K562 (cell line): ENCODE results near the gene PTPN1. TPM values are rescaled to one million over a fixed set of nuclear protein-coding genes. Genes with fewer than 3 reads are reported as not detected.
A peak's percentile ranks its signal among the peaks of the same experiment; 100 is the strongest.

Experiments used
- ATAC-seq: fragments of 200-7000 bp; cut with Tn5 transposase; 3 replicates; pipeline ENCODE4 v1.9.1; 2020; ENCODE audit warnings: moderate library complexity
- BruUV-seq: library from RNA; stranded (reverse); fragments of 400-500 nt; replicated peaks from 2 replicates; lab custom pipeline; 2021; lab: Mats Ljungman, UMichigan
- CTCF ChIA-PET: fragments of 300-600 bp; formaldehyde crosslinking; extraction: SDS; loops from one replicate; lab custom pipeline; 2021; ENCODE audit warnings: low intra/inter-chr PET ratio; lab: Yijun Ruan, JAX
- POLR2A ChIA-PET: fragments of 300-600, 350-650 bp; sonication (Branson Sonifier 250); formaldehyde crosslinking; extraction: SDS; loops from one replicate; lab custom pipeline; 2021; ENCODE audit warnings: antibody characterized with exemption, inconsistent platforms; lab: Yijun Ruan, JAX
- DNase-seq, 4 experiments: peaks; one replicate each; pipeline versions ENCODE4 v3.0.0 to v3.0.0-alpha.2; 2011 to 2018; ENCODE audit warnings: low spot score in 3 of 4, mixed read lengths in 3 of 4; ENCODE audit errors: extremely low read depth in 1 of 4
- FAIRE-seq: peaks from 2 replicates; lab custom pipeline; 2011; peaks lifted over from hg19 to GRCh38; lab: Jason Lieb, UNC
- H2AFZ ChIP-seq: 2 replicates; pipeline ENCODE4 v1.6.0; 2011; ENCODE audit warnings: low read depth, low read length, control low read depth, inconsistent platforms
- H3K27ac ChIP-seq: fragments of 200-600 bp; 3 replicates; pipeline ENCODE4 v1.8.0; 2011; ENCODE audit warnings: low read depth, mild to moderate bottlenecking, control low read depth, inconsistent platforms, low read length, moderate library complexity, mixed read lengths; ENCODE audit errors: extremely low read depth
- H3K27me3 ChIP-seq, 2 experiments: fragments of 300-600 bp in 1 of 2; 2 replicates in 1 of 2; 3 replicates in 1 of 2; pipeline versions ENCODE4 v1.6.0 to v1.8.0; 2011; ENCODE audit warnings: inconsistent platforms in 2 of 2, low read length in 2 of 2, mild to moderate bottlenecking in 1 of 2, mixed read lengths in 1 of 2, moderate library complexity in 1 of 2; ENCODE audit not compliant: control insufficient read depth in 2 of 2, insufficient read depth in 2 of 2
- H3K36me3 ChIP-seq: fragments of 300-600 bp; 3 replicates; pipeline ENCODE4 v1.8.0; 2011; ENCODE audit warnings: mild to moderate bottlenecking, low read length, inconsistent platforms; ENCODE audit not compliant: control insufficient read depth, insufficient read depth
- H3K4me1 ChIP-seq, 2 experiments: fragments of 200-600 bp in 1 of 2; replicated peaks in 1 of 2; 2 replicates in 1 of 2; 3 replicates in 1 of 2; pipeline versions ENCODE4 v1.5.1 to v1.8.0; 2011; ENCODE audit warnings: inconsistent platforms in 2 of 2, low read length in 2 of 2, mild to moderate bottlenecking in 1 of 2, mixed read lengths in 1 of 2, moderate library complexity in 1 of 2; ENCODE audit not compliant: control insufficient read depth in 2 of 2, insufficient read depth in 2 of 2
- H3K4me2 ChIP-seq: 2 replicates; pipeline ENCODE4 v1.6.1; 2011; ENCODE audit warnings: low read length, control low read depth, inconsistent platforms, mixed read lengths; ENCODE audit not compliant: insufficient read depth
- H3K4me3 ChIP-seq: fragments of 200-600 bp; sonication (generic), shearing (Covaris generic); 2 replicates; pipeline ENCODE4 v1.5.1; 2016; ENCODE audit warnings: control low read depth, inconsistent platforms
- H3K79me2 ChIP-seq: fragments of 200-600 bp; 3 replicates; pipeline ENCODE4 v1.8.0; 2011; ENCODE audit warnings: low read length, inconsistent platforms; ENCODE audit not compliant: control insufficient read depth, insufficient read depth
- H3K9ac ChIP-seq, 2 experiments: 2 replicates each; pipeline versions ENCODE4 v1.6.0 to v1.6.1; 2011; ENCODE audit warnings: low read depth in 2 of 2, low read length in 2 of 2, control low read depth in 1 of 2, inconsistent platforms in 1 of 2, mild to moderate bottlenecking in 1 of 2, mixed read lengths in 1 of 2; ENCODE audit not compliant: insufficient read depth in 1 of 2
- H3K9me1 ChIP-seq: one replicate; pipeline ENCODE4 v1.6.0; 2011; ENCODE audit warnings: inconsistent platforms, mild to moderate bottlenecking, low read length, moderate library complexity; ENCODE audit not compliant: control insufficient read depth, insufficient read depth
- H3K9me3 ChIP-seq: replicated peaks from 2 replicates; pipeline ENCODE4 v1.5.1; 2011; ENCODE audit warnings: low read depth, low read length, inconsistent platforms; ENCODE audit not compliant: control insufficient read depth, insufficient read depth
- H4K20me1 ChIP-seq: replicated peaks from 2 replicates; pipeline ENCODE4 v1.6.1; 2011; ENCODE audit warnings: low read length, inconsistent platforms, mixed read lengths; ENCODE audit not compliant: control insufficient read depth, insufficient read depth
- ARID1B ChIP-seq: fragments of 450-650 bp; IDR thresholded peaks from 2 replicates; pipeline ENCODE4 v1.6.1; 2016; ENCODE audit warnings: antibody characterized with exemption, mild to moderate bottlenecking, inconsistent platforms
- BRD9 ChIP-seq: fragments of 450-650 bp; IDR thresholded peaks from 2 replicates; pipeline ENCODE4 v1.6.1; 2018; ENCODE audit warnings: low read depth; ENCODE audit not compliant: partially characterized antibody
- CCAR2 ChIP-seq: fragments of 200-400 bp; formaldehyde crosslinking; IDR thresholded peaks from 2 replicates; pipeline ENCODE4 v1.6.1; 2017; ENCODE audit warnings: mild to moderate bottlenecking, low read depth, low read length
- CTBP1 ChIP-seq: fragments of 450-650 bp; IDR thresholded peaks from 2 replicates; pipeline ENCODE4 v1.6.1; 2016; ENCODE audit warnings: borderline replicate concordance
- MECOM ChIP-seq: fragments of 250-450 bp; sonication (Bioruptor Pico); IDR thresholded peaks from 2 replicates; pipeline ENCODE4 v1.8.0; 2022; ENCODE audit warnings: inconsistent platforms
- NCOA2 ChIP-seq, 2 experiments: fragments of 450-650 bp; IDR thresholded peaks; 2 replicates each; pipeline ENCODE4 v1.6.1; 2018; ENCODE audit warnings: mild to moderate bottlenecking in 2 of 2, moderate library complexity in 1 of 2; ENCODE audit not compliant: partially characterized antibody in 2 of 2
- POLR2B ChIP-seq: fragments of 450-650 bp; IDR thresholded peaks from 2 replicates; pipeline ENCODE4 v1.6.1; 2018; ENCODE audit warnings: low read depth; ENCODE audit not compliant: partially characterized antibody
- SIN3A ChIP-seq, 2 experiments: fragments of 150-350 bp in 1 of 2; IDR thresholded peaks; 2 replicates each; pipeline ENCODE4 v1.6.1; 2011 to 2016; ENCODE audit warnings: borderline replicate concordance in 2 of 2, low read depth in 2 of 2, low read length in 2 of 2, mild to moderate bottlenecking in 2 of 2, moderate library complexity in 2 of 2; ENCODE audit not compliant: control insufficient read depth in 1 of 2
- TBL1XR1 ChIP-seq, 2 experiments: IDR thresholded peaks; 2 replicates each; pipeline ENCODE4 v1.6.1; 2012; ENCODE audit warnings: improper control_type of control experiment in 2 of 2, low read length in 2 of 2, mild to moderate bottlenecking in 1 of 2
- TOE1 ChIP-seq, 2 experiments: fragments of 450-650 bp in 1 of 2; sonication (generic) in 1 of 2; formaldehyde crosslinking in 1 of 2; IDR thresholded peaks; 2 replicates each; pipeline versions ENCODE4 v1.7.1 to v1.8.0; 2016 to 2022; ENCODE audit warnings: borderline replicate concordance in 2 of 2, mild to moderate bottlenecking in 2 of 2, antibody characterized with exemption in 1 of 2, inconsistent platforms in 1 of 2, low read depth in 1 of 2, missing genetic modification reagents in 1 of 2, moderate library complexity in 1 of 2
- ZNF224 ChIP-seq: sonication (generic); formaldehyde crosslinking; IDR thresholded peaks from 2 replicates; pipeline ENCODE4 v1.8.0; 2022; ENCODE audit warnings: mild to moderate bottlenecking, missing genetic modification reagents
- WGBS: fragments of 100-300 bp; shearing (Covaris generic); methylation state at CpG from one replicate; pipeline ENCODE4 v1.1.6; 2016; ENCODE audit warnings: low coverage, mixed read lengths; ENCODE audit not compliant: insufficient coverage; ENCODE audit errors: missing lambda C conversion rate; 5-methylcytosine and 5-hydroxymethylcytosine counted together
- in situ Hi-C: fragments of 300-500 bp; cut with MboI; formaldehyde crosslinking; loops from 4 replicates; pipeline ENCODE4 v1.15.0; 2018; ENCODE audit warnings: inconsistent platforms, mixed read lengths
- intact Hi-C: fragments of 100-400 bp; cut with micrococcal nuclease; formaldehyde crosslinking; loops from 2 replicates; pipeline ENCODE4 v1.14.2; 2022
- polyA plus RNA-seq, 8 experiments: library from polyadenylated mRNA; depleted of rRNA in 4 of 8; stranded (reverse) in 5 of 8; unstranded in 3 of 8; fragments of >200 nt; fragmentation: Nextera tagmentation in 2 of 8; fragmentation: Illumina TruSeq in 1 of 8; extraction: Ambion mirVana in 2 of 8; extraction: Trizol in 1 of 8; gene quantifications; 2 replicates each; pipeline versions ENCODE4 v1.2.1 to v1.2.3, GENCODE V29; 2011 to 2014; ENCODE audit warnings: inconsistent platforms in 1 of 8, missing spikeins in 1 of 8
- total RNA-seq, 7 experiments: library from RNA; depleted of rRNA in 6 of 7; stranded (reverse); fragments of >200 nt in 6 of 7; fragmentation: Illumina TruSeq in 2 of 7; extraction: Trizol in 2 of 7; gene quantifications; 2 replicates each; pipeline versions ENCODE4 v1.2.1 to v1.2.3, GENCODE V29; 2011 to 2021; ENCODE audit warnings: low replicate concordance in 1 of 7
- TF ChIP-seq, protein P1 (sequence below), 2 experiments: fragments of 450-650 bp in 1 of 2; sonication (generic) in 1 of 2; formaldehyde crosslinking in 1 of 2; IDR thresholded peaks; 2 replicates each; pipeline versions ENCODE4 v1.7.1 to v1.9.0; 2016 to 2022; ENCODE audit warnings: inconsistent platforms in 1 of 2, mild to moderate bottlenecking in 1 of 2, missing genetic modification reagents in 1 of 2

Gene PTPN1
- total and polyA plus RNA-seq, 9 of the 15 experiments (the other 6 are each of a cell fraction or from before 2014, with no cell fraction given): 11.0 to 85.3 (median 54.0) TPM

DNA sequence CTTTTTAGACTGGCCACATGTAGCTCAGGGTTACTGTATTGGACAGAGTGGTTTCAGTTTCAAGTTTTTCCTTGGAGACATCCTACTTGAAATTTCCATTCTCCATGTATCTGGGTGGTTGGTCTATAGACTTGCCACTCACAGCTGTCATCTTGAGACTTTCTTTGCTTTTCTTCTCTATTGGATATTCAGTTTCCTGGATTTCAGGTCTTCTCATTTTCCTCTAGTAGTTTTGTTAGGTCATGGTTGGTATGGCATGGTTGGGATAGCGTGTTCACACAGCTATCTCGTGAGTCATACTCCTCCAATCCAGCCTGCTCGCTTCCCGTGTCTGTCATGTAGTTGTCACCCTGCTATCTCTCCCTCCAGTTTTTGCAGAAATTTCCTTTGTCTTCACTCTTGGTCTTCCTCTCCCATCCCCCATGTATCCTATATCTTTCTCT, 48.3 kb downstream of the PTPN1 start:
- no peaks in the 10 kb centered on the region for H3K27me3 ChIP-seq
- peak overlapping the region; percentile 64 for H3K4me2 ChIP-seq
- no peaks in the 10 kb centered on the region for H3K9me1 ChIP-seq
- ATAC-seq (peak; percentile 95), DNase-seq (peak; percentile 63 to 89 (median 76)), FAIRE-seq (peak; percentile 96)
- peak overlapping the region in 1 of 2 experiments; percentile 51; a peak in 2 of 4 replicates for H3K9ac ChIP-seq
- no peak overlapping the region for H3K4me3 ChIP-seq
- ChIA-PET POLR2A (interaction anchor here (0.6 to 2.0 kb wide), 12 partner anchors 8 to 219 kb away, joined by 3 to 10 read pairs (median 4); no protein-coding TSS in a partner anchor), CTCF (no interaction called here)
- H2AFZ ChIP-seq: 0 out of 2 replicates have a peak overlapping the region, but pooled peaks have one; percentile 29
- peaks cover 74% of the 10 kb centered on the region for H3K79me2 ChIP-seq
- peaks cover 51% of the 10 kb centered on the region for H3K36me3 ChIP-seq
- WGBS: 5% methylated on average over 4 of the region's 4 CpGs
- intact Hi-C loops: loop anchor here (2.0 kb wide), 1 partner anchor 46 kb away; no protein-coding TSS in a partner anchor
- in situ Hi-C loops: no loop called here
- peak overlapping the region; percentile 85 for H3K27ac ChIP-seq
- no peaks in the 10 kb centered on the region; the same call in 1 of the 2 replicates for H4K20me1 ChIP-seq
- peaks cover 4 to 7% of the 10 kb centered on the region in 2 experiments; a peak in 4 of 5 replicates for H3K4me1 ChIP-seq
- no peaks in the 10 kb centered on the region for H3K9me3 ChIP-seq
- BruUV-seq: no TSS peak
- TF ChIP-seq, protein P1, sequence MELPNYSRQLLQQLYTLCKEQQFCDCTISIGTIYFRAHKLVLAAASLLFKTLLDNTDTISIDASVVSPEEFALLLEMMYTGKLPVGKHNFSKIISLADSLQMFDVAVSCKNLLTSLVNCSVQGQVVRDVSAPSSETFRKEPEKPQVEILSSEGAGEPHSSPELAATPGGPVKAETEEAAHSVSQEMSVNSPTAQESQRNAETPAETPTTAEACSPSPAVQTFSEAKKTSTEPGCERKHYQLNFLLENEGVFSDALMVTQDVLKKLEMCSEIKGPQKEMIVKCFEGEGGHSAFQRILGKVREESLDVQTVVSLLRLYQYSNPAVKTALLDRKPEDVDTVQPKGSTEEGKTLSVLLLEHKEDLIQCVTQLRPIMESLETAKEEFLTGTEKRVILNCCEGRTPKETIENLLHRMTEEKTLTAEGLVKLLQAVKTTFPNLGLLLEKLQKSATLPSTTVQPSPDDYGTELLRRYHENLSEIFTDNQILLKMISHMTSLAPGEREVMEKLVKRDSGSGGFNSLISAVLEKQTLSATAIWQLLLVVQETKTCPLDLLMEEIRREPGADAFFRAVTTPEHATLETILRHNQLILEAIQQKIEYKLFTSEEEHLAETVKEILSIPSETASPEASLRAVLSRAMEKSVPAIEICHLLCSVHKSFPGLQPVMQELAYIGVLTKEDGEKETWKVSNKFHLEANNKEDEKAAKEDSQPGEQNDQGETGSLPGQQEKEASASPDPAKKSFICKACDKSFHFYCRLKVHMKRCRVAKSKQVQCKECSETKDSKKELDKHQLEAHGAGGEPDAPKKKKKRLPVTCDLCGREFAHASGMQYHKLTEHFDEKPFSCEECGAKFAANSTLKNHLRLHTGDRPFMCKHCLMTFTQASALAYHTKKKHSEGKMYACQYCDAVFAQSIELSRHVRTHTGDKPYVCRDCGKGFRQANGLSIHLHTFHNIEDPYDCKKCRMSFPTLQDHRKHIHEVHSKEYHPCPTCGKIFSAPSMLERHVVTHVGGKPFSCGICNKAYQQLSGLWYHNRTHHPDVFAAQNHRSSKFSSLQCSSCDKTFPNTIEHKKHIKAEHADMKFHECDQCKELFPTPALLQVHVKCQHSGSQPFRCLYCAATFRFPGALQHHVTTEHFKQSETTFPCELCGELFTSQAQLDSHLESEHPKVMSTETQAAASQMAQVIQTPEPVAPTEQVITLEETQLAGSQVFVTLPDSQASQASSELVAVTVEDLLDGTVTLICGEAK (IDR thresholded peaks at IDR 0.05): 0 out of 2 replicates have a peak, but pooled peaks have one; percentile 25
- TF ChIP-seq, protein P1 (CRISPR knock-in tag; IDR thresholded peaks at IDR 0.05): no peak
- peak; percentile 61 for TF ChIP-seq CTBP1
- TF ChIP-seq SIN3A (IDR thresholded peaks at IDR 0.05; ENCODE audit: borderline replicate concordance in 2 of 2, control insufficient read depth in 1 of 2, low read depth in 2 of 2, low read length in 2 of 2): peak in 1 of 2 experiments; percentile 61; a peak in 1 of 4 replicates
- TF ChIP-seq NCOA2 (IDR thresholded peaks at IDR 0.05; ENCODE audit: partially characterized antibody in 2 of 2): no peak
- peak; percentile 88 for TF ChIP-seq ARID1B
- TF ChIP-seq BRD9: peak; percentile 54
- peak in 1 of 2 experiments; percentile 77; a peak in 2 of 4 replicates for TF ChIP-seq TBL1XR1 (IDR thresholded peaks at IDR 0.05; ENCODE audit: low read length in 2 of 2)
- no peak for TF ChIP-seq ZNF224 (CRISPR knock-in tag)
- TF ChIP-seq MECOM (CRISPR knock-in tag): peak; percentile 49; the same call in 1 of the 2 replicates
- TF ChIP-seq CCAR2: no peak
- TF ChIP-seq TOE1 (IDR thresholded peaks at IDR 0.05; ENCODE audit: borderline replicate concordance): peak; percentile 41; the same call in 1 of the 2 replicates
- no peak for TF ChIP-seq TOE1 (CRISPR knock-in tag; IDR thresholded peaks at IDR 0.05; ENCODE audit: borderline replicate concordance, low read depth)
- TF ChIP-seq POLR2B: peak; percentile 25
